BLaER1 treated with 17β-estradiol and CSF1 and Interleukin-3, amounts not matched to agents 10 nM and 100 nM (cell line): ENCODE data around the gene HLA-F.

Source experiments
- H3K27ac ChIP-seq, 11 experiments: shearing (Covaris generic); formaldehyde crosslinking; 2 replicates each; pipeline ENCODE4 v1.8.1; 2022
- H3K27me3 ChIP-seq, 11 experiments: shearing (Covaris generic); formaldehyde crosslinking; 2 replicates each; pipeline ENCODE4 v1.8.1; 2022
- H3K36me3 ChIP-seq, 11 experiments: shearing (Covaris generic); formaldehyde crosslinking; 2 replicates each; pipeline ENCODE4 v1.8.1; 2022
- H3K4me1 ChIP-seq, 10 experiments: shearing (Covaris generic); formaldehyde crosslinking; 2 replicates each; pipeline ENCODE4 v1.8.1; 2022
- H3K4me2 ChIP-seq, 11 experiments: shearing (Covaris generic); formaldehyde crosslinking; 2 replicates each; pipeline ENCODE4 v1.8.1; 2022
- H3K4me3 ChIP-seq, 10 experiments: shearing (Covaris generic); formaldehyde crosslinking; 2 replicates each; pipeline ENCODE4 v1.8.1; 2022
- H3K9ac ChIP-seq, 11 experiments: shearing (Covaris generic); formaldehyde crosslinking; 2 replicates each; pipeline ENCODE4 v1.8.1; 2022
- H3K9me3 ChIP-seq, 11 experiments: shearing (Covaris generic); formaldehyde crosslinking; replicated peaks in 1 of 11; 2 replicates each; pipeline ENCODE4 v1.8.1; 2022
- H4K20me1 ChIP-seq, 11 experiments: shearing (Covaris generic); formaldehyde crosslinking; 2 replicates each; pipeline ENCODE4 v1.8.1; 2022
- Cebpa-rat ChIP-seq, 11 experiments: shearing (Covaris generic); IDR thresholded peaks; 2 replicates each; pipeline ENCODE4 v1.8.1; 2022

Gene HLA-F

DNA sequence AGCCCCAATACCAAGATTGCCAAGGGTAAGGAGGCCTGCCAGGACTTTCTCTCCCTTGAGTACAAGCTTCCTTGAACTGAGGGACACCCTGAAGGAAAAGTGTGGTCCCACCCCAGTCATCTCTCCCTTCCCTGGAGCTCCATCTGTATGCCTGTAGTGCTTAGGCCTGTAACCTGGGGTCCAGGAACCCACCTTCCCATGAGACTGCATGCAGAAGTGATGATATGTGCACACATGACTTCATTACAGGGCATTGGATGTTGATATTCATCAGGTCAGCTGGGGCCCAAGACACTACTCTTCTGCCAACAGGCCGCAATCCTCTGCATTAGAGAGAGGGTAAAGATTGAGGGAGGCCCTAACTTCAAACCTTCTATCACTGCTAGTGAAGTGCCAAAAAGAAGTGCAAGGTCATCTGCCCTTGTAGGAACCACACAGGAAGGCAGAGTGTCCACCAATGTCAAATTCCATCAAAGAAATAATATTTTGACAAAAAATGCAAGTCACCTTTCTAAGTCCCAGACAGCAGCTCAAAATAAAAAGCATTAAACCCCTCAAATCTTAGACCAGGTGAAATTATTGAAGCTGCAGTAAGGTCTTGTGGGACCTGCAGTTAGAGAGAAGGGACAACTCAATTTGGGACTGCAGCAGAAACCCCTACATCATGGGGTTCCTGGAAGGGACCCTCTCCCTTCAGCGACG is 5.1 kb downstream of the HLA-F start:
- Histone ChIP-seq H3K4me3 (no peak overlapping the region), H4K20me1 (peaks cover 0 to 27% (median 16%) of the 10 kb centered on the region in 11 experiments; a peak in 10 of 22 replicates), H3K9ac (no peak overlapping the region)

DNA sequence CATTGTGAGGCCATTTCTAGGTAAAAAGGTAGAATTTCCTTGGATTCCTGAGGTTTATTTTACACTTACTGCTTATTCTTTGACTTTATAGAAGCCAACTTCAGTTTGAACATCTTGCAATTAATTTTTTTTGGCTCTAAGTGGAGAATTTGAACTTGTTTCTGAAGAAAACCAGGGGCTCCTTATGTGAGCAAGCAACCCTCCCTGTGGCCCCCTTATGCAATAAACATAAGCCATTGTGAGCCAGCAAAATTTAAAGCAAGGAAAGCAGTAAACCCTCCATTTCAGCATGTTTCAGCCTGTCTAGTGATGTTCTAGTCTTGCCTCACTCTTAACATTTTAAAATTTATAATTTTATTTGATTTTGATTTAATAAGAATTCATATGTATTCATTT is 5.6 kb downstream of the HLA-F start:
- H3K9ac ChIP-seq, result no peak overlapping the region
- peaks cover 0 to 34% (median 13%) of the 10 kb centered on the region in 11 experiments; a peak in 14 of 22 replicates for H3K36me3 ChIP-seq
- TF ChIP-seq Cebpa-rat (IDR thresholded peaks at IDR 0.05), result no peak
- no peak overlapping the region for H3K27ac ChIP-seq
- H3K4me2 ChIP-seq, result no peak overlapping the region
- H4K20me1 ChIP-seq, result peaks cover 0 to 27% (median 16%) of the 10 kb centered on the region in 11 experiments; a peak in 10 of 22 replicates
- peaks cover 1 to 18% (median 4%) of the 10 kb centered on the region in 10 experiments; a peak in 14 of 20 replicates for H3K4me1 ChIP-seq
- H3K27me3 ChIP-seq, result peaks cover 0 to 19% (median 11%) of the 10 kb centered on the region in 11 experiments; a peak in 19 of 22 replicates
- no peak overlapping the region for H3K4me3 ChIP-seq
- H3K9me3 ChIP-seq, result no peaks in the 10 kb centered on the region

More for the DNA sequence above, 5.1 kb downstream of the HLA-F start:
- Histone ChIP-seq H3K4me2 (no peak overlapping the region), H3K9me3 (peaks cover 0 to 5% (median 0%) of the 10 kb centered on the region in 11 experiments; a peak in 1 of 22 replicates), H3K4me1 (peaks cover 0 to 18% (median 5%) of the 10 kb centered on the region in 10 experiments; a peak in 9 of 20 replicates), H3K27me3 (peaks cover 5 to 24% (median 17%) of the 10 kb centered on the region in 11 experiments), H3K27ac (no peak overlapping the region), H3K36me3 (peaks cover 0 to 34% (median 13%) of the 10 kb centered on the region in 11 experiments; a peak in 14 of 22 replicates)
- TF ChIP-seq Cebpa-rat (IDR thresholded peaks at IDR 0.05), result no peak

GRCh38 chr6:29729774-29730328 is 6.6 kb downstream of the HLA-F start:
- Histone ChIP-seq H3K4me1 (peaks cover 7 to 19% (median 11%) of the 10 kb centered on the region in 10 experiments; a peak in 17 of 20 replicates), H3K27ac (no peak overlapping the region), H3K9ac (no peak overlapping the region), H3K36me3 (peaks cover 0 to 34% (median 13%) of the 10 kb centered on the region in 11 experiments; a peak in 14 of 22 replicates), H4K20me1 (peaks cover 0 to 19% (median 11%) of the 10 kb centered on the region in 11 experiments; a peak in 9 of 22 replicates), H3K9me3 (no peaks in the 10 kb centered on the region), H3K4me2 (no peak overlapping the region), H3K4me3 (no peak overlapping the region), H3K27me3 (peaks cover 0 to 9% (median 2%) of the 10 kb centered on the region in 11 experiments; a peak in 12 of 22 replicates)
- TF ChIP-seq Cebpa-rat (IDR thresholded peaks at IDR 0.05), result no peak

DNA sequence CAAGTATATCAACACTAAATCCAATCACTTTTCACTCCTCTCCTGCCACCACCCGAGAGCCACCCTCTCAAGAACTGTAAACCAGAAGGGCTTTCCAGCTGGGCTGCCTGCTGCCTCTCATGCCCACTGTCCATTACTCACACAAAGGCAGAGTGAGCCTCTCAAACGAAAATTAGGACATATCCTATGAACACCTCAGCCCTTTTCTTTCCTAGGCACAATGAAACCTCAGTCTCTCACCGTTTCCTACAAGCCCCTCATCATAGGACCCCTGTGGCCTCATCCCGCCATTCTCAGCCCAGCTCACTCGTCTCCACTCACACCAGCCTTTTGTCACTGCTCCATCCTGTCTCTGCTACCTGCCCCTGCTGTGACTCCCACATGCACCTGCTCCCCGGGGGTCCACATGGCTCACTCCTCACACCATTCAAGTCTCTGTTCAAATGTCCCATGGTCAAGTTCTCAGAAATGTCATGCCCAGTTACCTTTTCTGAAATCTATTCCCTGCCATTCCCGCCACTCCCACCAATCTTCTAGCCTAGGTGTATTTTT is 7.4 kb downstream of the HLA-F start:
- Histone ChIP-seq H3K9me3 (peaks cover 0 to 4% (median under 1%) of the 10 kb centered on the region in 11 experiments; a peak in 6 of 22 replicates), H3K4me3 (no peak overlapping the region)

GRCh38 chr6:29731281-29731680 is 8.0 kb downstream of the HLA-F start:
- H3K4me1 ChIP-seq, result peaks cover 7 to 11% (median 11%) of the 10 kb centered on the region in 10 experiments; a peak in 17 of 20 replicates
- no peak overlapping the region for H3K4me3 ChIP-seq
- H3K9me3 ChIP-seq, result peaks cover 0 to 10% (median 7%) of the 10 kb centered on the region in 11 experiments; a peak in 8 of 22 replicates
- H4K20me1 ChIP-seq, result peaks cover 0 to 9% (median 0%) of the 10 kb centered on the region in 11 experiments; a peak in 3 of 22 replicates
- peaks cover 0 to 24% (median 6%) of the 10 kb centered on the region in 11 experiments; a peak in 8 of 22 replicates for H3K36me3 ChIP-seq
- no peak overlapping the region for H3K9ac ChIP-seq
- no peak overlapping the region for H3K27ac ChIP-seq
- H3K4me2 ChIP-seq, result no peak overlapping the region
- no peaks in the 10 kb centered on the region for H3K27me3 ChIP-seq
- TF ChIP-seq Cebpa-rat (IDR thresholded peaks at IDR 0.05), result no peak

More for the DNA sequence above, 7.4 kb downstream of the HLA-F start:
- TF ChIP-seq Cebpa-rat (IDR thresholded peaks at IDR 0.05), result no peak
- H3K9ac ChIP-seq, result no peak overlapping the region
- H3K4me2 ChIP-seq, result no peak overlapping the region
- H3K27me3 ChIP-seq, result peaks cover 0 to 1% (median 0%) of the 10 kb centered on the region in 11 experiments; a peak in 2 of 22 replicates
- peaks cover 0 to 26% (median 10%) of the 10 kb centered on the region in 11 experiments; a peak in 12 of 22 replicates for H3K36me3 ChIP-seq
- H3K27ac ChIP-seq, result no peak overlapping the region
- peaks cover 7 to 11% (median 11%) of the 10 kb centered on the region in 10 experiments; a peak in 17 of 20 replicates for H3K4me1 ChIP-seq
- peaks cover 0 to 11% (median 3%) of the 10 kb centered on the region in 11 experiments; a peak in 7 of 22 replicates for H4K20me1 ChIP-seq

GRCh38 chr6:29733057-29733456 is 9.8 kb downstream of the HLA-F start:
- Histone ChIP-seq H3K4me3 (no peak overlapping the region), H3K9me3 (peaks cover 0 to 10% (median 7%) of the 10 kb centered on the region in 11 experiments; a peak in 8 of 22 replicates), H3K9ac (no peak overlapping the region), H3K4me1 (peaks cover 7 to 11% (median 11%) of the 10 kb centered on the region in 10 experiments; a peak in 17 of 20 replicates), H3K36me3 (peaks cover 0 to 11% (median 0%) of the 10 kb centered on the region in 11 experiments; a peak in 7 of 22 replicates), H3K27me3 (no peaks in the 10 kb centered on the region), H3K27ac (no peak overlapping the region), H3K4me2 (no peak overlapping the region), H4K20me1 (peaks cover 0 to 6% (median 0%) of the 10 kb centered on the region in 11 experiments; a peak in 2 of 22 replicates)
- no peak for TF ChIP-seq Cebpa-rat (IDR thresholded peaks at IDR 0.05)

DNA sequence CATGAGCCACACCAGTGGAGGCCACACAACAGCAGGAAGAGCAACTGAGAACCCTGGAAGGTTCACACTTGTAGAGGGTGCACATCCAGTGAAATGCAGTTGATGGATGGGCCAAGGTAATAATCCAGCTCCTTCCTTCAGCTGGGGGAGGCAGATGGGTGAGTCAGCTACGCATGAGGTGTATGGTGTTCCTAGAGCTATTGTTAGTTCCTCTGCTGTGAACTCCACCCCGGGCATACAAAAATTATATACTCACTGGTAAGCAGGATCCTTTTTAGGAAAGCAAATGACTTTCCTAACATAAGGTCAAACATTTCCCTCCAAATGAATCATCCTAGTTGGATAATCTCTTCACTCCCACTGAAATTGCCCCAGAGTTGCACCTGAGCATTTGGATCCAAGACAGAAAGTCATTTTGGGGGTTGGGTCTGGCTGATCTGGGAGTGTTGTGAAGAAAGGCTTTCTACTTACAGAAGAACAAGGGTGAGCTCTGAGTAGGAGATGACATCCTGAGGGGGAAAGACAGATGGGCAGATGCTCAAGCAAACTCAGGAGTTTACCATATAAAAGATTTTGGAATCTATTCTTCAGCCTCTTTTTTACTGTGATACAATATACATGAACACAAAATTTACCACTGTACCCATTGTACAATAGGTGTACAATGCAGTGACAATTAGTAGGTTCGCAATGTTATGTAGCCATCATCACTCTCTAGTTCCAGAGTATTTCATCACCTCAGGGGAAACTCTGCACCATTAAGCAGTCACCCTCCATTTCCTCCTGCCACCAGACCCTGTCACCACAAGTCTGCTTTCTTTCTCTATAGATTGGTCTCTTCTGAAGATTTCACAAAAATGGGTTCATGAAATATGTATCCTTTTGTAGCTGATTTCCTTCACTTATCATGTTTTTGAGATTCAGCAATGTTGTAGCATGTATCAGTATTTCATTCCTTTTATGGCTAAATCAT is 11.1 kb downstream of the HLA-F start:
- Histone ChIP-seq H3K36me3 (peaks cover 0 to 10% (median 0%) of the 10 kb centered on the region in 11 experiments; a peak in 5 of 22 replicates), H3K27ac (peak overlapping the region in 3 of 11 experiments; percentile 5 to 24 (median 14); a peak in 4 of 22 replicates), H4K20me1 (no peaks in the 10 kb centered on the region), H3K27me3 (no peaks in the 10 kb centered on the region), H3K9me3 (peaks cover 0 to 10% (median 7%) of the 10 kb centered on the region in 11 experiments; a peak in 8 of 22 replicates), H3K4me1 (peaks cover 7 to 11% (median 11%) of the 10 kb centered on the region in 10 experiments; a peak in 17 of 20 replicates), H3K9ac (no peak overlapping the region), H3K4me2 (peak overlapping the region; percentile 9 to 50 (median 33); a peak in 17 of 22 replicates), H3K4me3 (no peak overlapping the region)
- TF ChIP-seq Cebpa-rat (IDR thresholded peaks at IDR 0.05), result peak in 5 of 11 experiments; percentile 17 to 75 (median 55); a peak in 5 of 22 replicates
